Measurements from ENCODE around the gene ZNF224. TPM values are rescaled to one million over a fixed set of nuclear protein-coding genes. Genes with fewer than 3 reads are reported as not detected.

The ZNF224 gene
- polyA plus RNA-seq (2011; rRNA removed): 14.4 and 17.5 TPM in 2 replicates
- 19.9 and 20.7 TPM in 2 replicates for polyA minus RNA-seq (2011; rRNA and poly(A)+ RNA removed)

GRCh38 chr19:44093931-44094765, at the start of gene ZNF224:
ZNF224 (plus strand) TSS chr19:44094361; CDS start chr19:44097874, 3,513 bp downstream.
- no peaks in the 10 kb centered on the region; the same call in 1 of the 2 replicates for H3K9me3 ChIP-seq (ENCODE audit: control insufficient read depth, insufficient read depth, low read length)
- H3K4me3 ChIP-seq (ENCODE audit: low read depth, low read length): peak within 1 kb of the TSS; percentile 89
- H3K27ac ChIP-seq (ENCODE audit: low read depth, low read length): peak within 1 kb of the TSS; percentile 47
- ChIA-PET CTCF (interaction anchor here (0.6 kb wide), 1 partner anchor 773 kb away, joined by 3 read pairs; no protein-coding TSS in a partner anchor), POLR2A (interaction anchor here (0.8 to 1.7 kb wide), 5 partner anchors 13 to 71 kb away, joined by 3 to 5 read pairs (median 3); partner anchors contain the start of genes ZNF225 and ZNF226)
- no peaks in the 10 kb centered on the region for H3K27me3 ChIP-seq (ENCODE audit: control insufficient read depth, insufficient read depth, low read length)
- peak; percentile 71 for DNase-seq (ENCODE audit: low read depth, low spot score)
- no peak for TF ChIP-seq CTCF (IDR thresholded peaks at IDR 0.05; ENCODE audit: low read depth, low read length)

DNA sequence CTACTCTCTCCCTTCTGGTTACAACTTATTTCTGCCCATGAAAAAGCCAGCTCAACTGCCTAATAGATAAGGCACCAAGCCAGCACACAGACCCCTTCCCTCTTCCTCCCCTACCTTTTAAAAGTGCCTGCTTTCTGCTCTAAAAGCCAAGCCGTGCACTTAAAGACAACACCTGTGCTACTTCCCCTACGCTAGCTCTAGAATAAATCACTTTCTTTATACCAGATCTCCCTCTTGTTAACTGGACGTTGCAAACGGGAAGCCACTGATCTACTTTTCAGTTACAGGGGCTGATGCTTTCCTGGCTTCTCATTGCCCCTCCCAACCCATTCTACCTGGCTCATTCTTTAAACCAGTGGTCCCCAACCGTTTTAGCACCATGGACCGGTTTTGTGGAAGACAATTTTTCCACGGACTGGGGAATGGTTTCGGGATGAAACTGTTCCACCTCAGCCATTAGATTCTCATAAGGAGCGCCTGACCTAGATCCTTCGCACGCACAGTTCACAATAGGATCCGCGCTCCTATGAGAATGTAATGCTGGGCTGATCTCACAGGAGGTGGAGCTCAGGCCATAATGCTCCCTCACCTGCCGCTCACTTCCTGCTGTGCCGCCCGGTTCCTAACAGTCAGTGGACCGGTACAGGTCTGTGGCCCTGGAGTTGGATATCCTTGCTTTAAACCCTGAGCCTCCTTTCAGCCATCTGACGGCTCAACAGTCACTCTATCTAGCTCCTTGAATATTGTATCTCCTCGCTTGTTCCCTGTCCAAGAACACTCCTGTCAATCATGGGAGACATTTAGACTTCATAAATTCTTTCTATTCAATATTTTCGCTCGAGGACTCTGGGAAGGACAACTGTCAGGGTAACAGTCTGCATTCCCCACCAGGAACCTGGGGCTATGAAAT, 43.2 kb upstream of the ZNF224 start:
- ChIA-PET POLR2A (interaction anchor here (0.9 kb wide), 1 partner anchor 62 kb away, joined by 5 read pairs; the partner anchor contains the start of gene ZNF225), CTCF (no interaction called here)
- no peak for TF ChIP-seq CTCF (IDR thresholded peaks at IDR 0.05; ENCODE audit: low read depth, low read length)
- DNase-seq (ENCODE audit: low read depth, low spot score): no peak
- Histone ChIP-seq H3K4me3 (ENCODE audit: low read depth, low read length) (peak overlapping the region; percentile 90), H3K27me3 (ENCODE audit: control insufficient read depth, insufficient read depth, low read length) (no peaks in the 10 kb centered on the region), H3K27ac (ENCODE audit: low read depth, low read length) (no peak overlapping the region), H3K9me3 (ENCODE audit: control insufficient read depth, insufficient read depth, low read length) (no peaks in the 10 kb centered on the region)

DNA sequence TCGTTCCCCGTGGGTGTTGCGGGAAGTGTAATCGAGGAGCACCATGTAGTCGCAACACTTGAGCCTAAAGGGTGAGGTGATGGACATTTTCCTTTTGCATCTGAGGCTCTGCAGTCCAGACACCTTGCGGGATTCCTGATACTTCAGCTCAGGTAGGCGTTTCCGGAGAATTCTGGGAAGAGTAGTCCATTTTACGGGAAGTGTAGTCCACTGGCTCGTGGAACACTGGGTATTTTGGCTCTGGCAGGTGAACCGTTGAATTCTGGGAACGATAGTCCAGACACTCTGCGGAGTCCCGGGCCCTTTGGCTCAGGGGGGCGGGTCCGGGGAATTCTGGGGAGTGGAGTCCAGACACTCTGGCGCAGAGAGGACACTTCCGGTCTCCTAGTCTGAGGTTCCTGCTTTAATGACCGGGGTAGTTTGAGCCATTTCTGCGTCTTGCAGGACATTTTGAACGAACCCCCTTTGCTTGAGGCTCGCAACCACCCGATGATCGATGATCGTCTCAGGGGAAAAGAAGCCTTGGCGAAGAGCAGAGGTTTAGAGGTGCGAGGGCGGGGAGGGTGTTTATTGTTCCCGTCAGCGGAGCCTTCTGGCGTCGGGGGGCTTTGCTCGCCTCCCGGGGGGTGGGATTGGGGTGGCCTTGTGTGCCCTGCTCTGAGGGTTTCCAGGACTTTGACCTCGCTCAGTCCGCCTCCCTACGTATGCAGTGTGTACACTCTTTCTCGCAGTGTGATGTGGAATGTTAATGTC, 42.3 kb upstream of the ZNF224 start, which contains the start of gene ZNF223:
Gene ZNF223 (plus strand): TSS at position 387 of the 753 bp plus-strand sequence. CDS start 3,141 bp downstream, outside the sequence.
- ChIA-PET POLR2A (interaction anchor here (0.9 kb wide), 1 partner anchor 61 kb away, joined by 5 read pairs; the partner anchor contains the start of gene ZNF225), CTCF (no interaction called here)
- Histone ChIP-seq H3K9me3 (ENCODE audit: control insufficient read depth, insufficient read depth, low read length) (no peaks in the 10 kb centered on the region; the same call in 1 of the 2 replicates), H3K4me3 (ENCODE audit: low read depth, low read length) (peak within 1 kb of the TSS; percentile 90), H3K27me3 (ENCODE audit: control insufficient read depth, insufficient read depth, low read length) (no peaks in the 10 kb centered on the region), H3K27ac (ENCODE audit: low read depth, low read length) (peak within 1 kb of the TSS; percentile 55)
- no peak for TF ChIP-seq CTCF (IDR thresholded peaks at IDR 0.05; ENCODE audit: low read depth, low read length)
- peak; percentile 73 for DNase-seq (ENCODE audit: low read depth, low spot score)

- ChIA-PET POLR2A (no interaction called here), CTCF (no interaction called here)
- H3K27me3 ChIP-seq (ENCODE audit: control insufficient read depth, insufficient read depth, low read length): no peaks in the 10 kb centered on the region
- H3K4me3 ChIP-seq (ENCODE audit: low read depth, low read length): no peak overlapping the region
- no peak for DNase-seq (ENCODE audit: low read depth, low spot score)
- H3K9me3 ChIP-seq (ENCODE audit: control insufficient read depth, insufficient read depth, low read length): no peaks in the 10 kb centered on the region; the same call in 1 of the 2 replicates
- H3K27ac ChIP-seq (ENCODE audit: low read depth, low read length): no peak overlapping the region
- no peak for TF ChIP-seq CTCF (IDR thresholded peaks at IDR 0.05; ENCODE audit: low read depth, low read length)
These were observed 38.3 kb upstream of the ZNF224 start for GRCh38 chr19:44055870-44056269.
